ENCODE measurements around the gene MACROD2. TPM values are rescaled to one million over a fixed set of nuclear protein-coding genes. Genes with fewer than 3 reads are reported as not detected.

The MACROD2 gene
- total RNA-seq, 1 donor from 2014 or later = 78.2 TPM

GRCh38 chr20:14599613-14600012, 604.3 kb downstream of the MACROD2 start:
- Histone ChIP-seq H3K4me1 (no peaks in the 10 kb centered on the region), H3K27ac (no peak overlapping the region), H3K27me3 (no peaks in the 10 kb centered on the region), H3K36me3 (no peaks in the 10 kb centered on the region), H3K4me3 (no peak overlapping the region), H3K9me3 (no peaks in the 10 kb centered on the region)
- no peak for TF ChIP-seq CTCF (IDR thresholded peaks at IDR 0.05)
- no peak for DNase-seq
- no peak for ATAC-seq
- intact Hi-C loops (cut with DNase I) = no loop called here

- Histone ChIP-seq H3K4me3 (no peak overlapping the region), H3K4me1 (no peaks in the 10 kb centered on the region), H3K27ac (no peak overlapping the region), H3K27me3 (no peaks in the 10 kb centered on the region), H3K9me3 (no peaks in the 10 kb centered on the region), H3K36me3 (no peaks in the 10 kb centered on the region)
- ATAC-seq (no peak), DNase-seq (no peak)
- intact Hi-C loops (cut with DNase I) = no loop called here
- no peak for TF ChIP-seq CTCF (IDR thresholded peaks at IDR 0.05)
Observed at GRCh38 chr20:14600527-14600926, 605.2 kb downstream of the MACROD2 start.

- intact Hi-C loops (cut with DNase I) = no loop called here
- no peak for ATAC-seq
- Histone ChIP-seq H3K27ac (no peak overlapping the region), H3K4me1 (no peaks in the 10 kb centered on the region), H3K4me3 (no peak overlapping the region), H3K9me3 (no peaks in the 10 kb centered on the region), H3K27me3 (no peaks in the 10 kb centered on the region), H3K36me3 (no peaks in the 10 kb centered on the region)
- no peak for TF ChIP-seq CTCF (IDR thresholded peaks at IDR 0.05)
- DNase-seq = no peak
Observed at GRCh38 chr20:14604143-14604542, 608.8 kb downstream of the MACROD2 start.

GRCh38 chr20:14609328-14610221, 614.3 kb downstream of the MACROD2 start:
- ATAC-seq (no peak), DNase-seq (no peak)
- H3K4me1 ChIP-seq = no peaks in the 10 kb centered on the region
- no peak overlapping the region for H3K4me3 ChIP-seq
- no peak overlapping the region for H3K27ac ChIP-seq
- H3K36me3 ChIP-seq = no peaks in the 10 kb centered on the region
- H3K9me3 ChIP-seq = no peaks in the 10 kb centered on the region
- no peaks in the 10 kb centered on the region for H3K27me3 ChIP-seq
- TF ChIP-seq CTCF (IDR thresholded peaks at IDR 0.05) = no peak
- intact Hi-C loops (cut with DNase I) = no loop called here

GRCh38 chr20:14611479-14611878, 616.2 kb downstream of the MACROD2 start:
- ATAC-seq = no peak
- intact Hi-C loops (cut with DNase I) = no loop called here
- Histone ChIP-seq H3K4me1 (no peaks in the 10 kb centered on the region), H3K4me3 (no peak overlapping the region), H3K9me3 (no peaks in the 10 kb centered on the region), H3K36me3 (no peaks in the 10 kb centered on the region), H3K27me3 (no peaks in the 10 kb centered on the region), H3K27ac (no peak overlapping the region)
- no peak for TF ChIP-seq CTCF (IDR thresholded peaks at IDR 0.05)
- no peak for DNase-seq

Data from upper lobe of right lung (tissue), 1 donor.